Measurements from ENCODE around the gene PRKAR1B.

- no peak for TF ChIP-seq CREB1 (IDR thresholded peaks at IDR 0.05; ENCODE audit: low read depth)
- TF ChIP-seq, protein P1, sequence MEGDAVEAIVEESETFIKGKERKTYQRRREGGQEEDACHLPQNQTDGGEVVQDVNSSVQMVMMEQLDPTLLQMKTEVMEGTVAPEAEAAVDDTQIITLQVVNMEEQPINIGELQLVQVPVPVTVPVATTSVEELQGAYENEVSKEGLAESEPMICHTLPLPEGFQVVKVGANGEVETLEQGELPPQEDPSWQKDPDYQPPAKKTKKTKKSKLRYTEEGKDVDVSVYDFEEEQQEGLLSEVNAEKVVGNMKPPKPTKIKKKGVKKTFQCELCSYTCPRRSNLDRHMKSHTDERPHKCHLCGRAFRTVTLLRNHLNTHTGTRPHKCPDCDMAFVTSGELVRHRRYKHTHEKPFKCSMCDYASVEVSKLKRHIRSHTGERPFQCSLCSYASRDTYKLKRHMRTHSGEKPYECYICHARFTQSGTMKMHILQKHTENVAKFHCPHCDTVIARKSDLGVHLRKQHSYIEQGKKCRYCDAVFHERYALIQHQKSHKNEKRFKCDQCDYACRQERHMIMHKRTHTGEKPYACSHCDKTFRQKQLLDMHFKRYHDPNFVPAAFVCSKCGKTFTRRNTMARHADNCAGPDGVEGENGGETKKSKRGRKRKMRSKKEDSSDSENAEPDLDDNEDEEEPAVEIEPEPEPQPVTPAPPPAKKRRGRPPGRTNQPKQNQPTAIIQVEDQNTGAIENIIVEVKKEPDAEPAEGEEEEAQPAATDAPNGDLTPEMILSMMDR (IDR thresholded peaks at IDR 0.05 in 2 of 3, conservative IDR thresholded peaks at IDR 0.05 in 1 of 3; ENCODE audit: control insufficient read depth in 2 of 3, extremely low read depth in 1 of 3, insufficient read depth in 1 of 3, low read depth in 3 of 3, low read length in 3 of 3), result no peak
- no peak for TF ChIP-seq EGR1 (IDR thresholded peaks at IDR 0.05; ENCODE audit: borderline replicate concordance in 1 of 2, low read depth in 2 of 2, low read length in 2 of 2)
- no peak for TF ChIP-seq IRF5 (IDR thresholded peaks at IDR 0.05; ENCODE audit: borderline replicate concordance)
- no peak for TF ChIP-seq EP300 (IDR thresholded peaks at IDR 0.05; ENCODE audit: borderline replicate concordance in 1 of 2, control insufficient read depth in 1 of 2, low read depth in 2 of 2, low read length in 2 of 2)
- no peak for TF ChIP-seq CHD2 (IDR thresholded peaks at IDR 0.05; ENCODE audit: borderline replicate concordance, low read depth, low read length)
- no peak for TF ChIP-seq ATF3 (IDR thresholded peaks at IDR 0.05; ENCODE audit: borderline replicate concordance, extremely low read depth, low read depth, low read length)
- TF ChIP-seq, protein P2, sequence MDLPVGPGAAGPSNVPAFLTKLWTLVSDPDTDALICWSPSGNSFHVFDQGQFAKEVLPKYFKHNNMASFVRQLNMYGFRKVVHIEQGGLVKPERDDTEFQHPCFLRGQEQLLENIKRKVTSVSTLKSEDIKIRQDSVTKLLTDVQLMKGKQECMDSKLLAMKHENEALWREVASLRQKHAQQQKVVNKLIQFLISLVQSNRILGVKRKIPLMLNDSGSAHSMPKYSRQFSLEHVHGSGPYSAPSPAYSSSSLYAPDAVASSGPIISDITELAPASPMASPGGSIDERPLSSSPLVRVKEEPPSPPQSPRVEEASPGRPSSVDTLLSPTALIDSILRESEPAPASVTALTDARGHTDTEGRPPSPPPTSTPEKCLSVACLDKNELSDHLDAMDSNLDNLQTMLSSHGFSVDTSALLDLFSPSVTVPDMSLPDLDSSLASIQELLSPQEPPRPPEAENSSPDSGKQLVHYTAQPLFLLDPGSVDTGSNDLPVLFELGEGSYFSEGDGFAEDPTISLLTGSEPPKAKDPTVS (IDR thresholded peaks at IDR 0.05; ENCODE audit: low read depth, low read length), result no peak
- TF ChIP-seq CHD1 (IDR thresholded peaks at IDR 0.05; ENCODE audit: low read depth, low read length), result no peak
- TF ChIP-seq HDGF (IDR thresholded peaks at IDR 0.05), result no peak
- no peak for TF ChIP-seq MXI1 (IDR thresholded peaks at IDR 0.05; ENCODE audit: low read depth, low read length)
- TF ChIP-seq POLR2AphosphoS5 (IDR thresholded peaks at IDR 0.05; ENCODE audit: low read length), result no peak
Observed at GRCh38 chr7:515628-516027, 211.5 kb downstream of the PRKAR1B start.

Data from GM12878 (cell line).